H1 (cell line): Measurements from ENCODE around the gene ZBTB7B. TPM values are rescaled to one million over a fixed set of nuclear protein-coding genes. Genes with fewer than 3 reads are reported as not detected.

Source experiments
- CTCF ChIA-PET: fragments of 300-600 bp; sonication (Branson Sonifier 250); formaldehyde crosslinking; loops from one replicate; lab custom pipeline; 2021; ENCODE audit not compliant: partially characterized antibody; lab: Charles Lee
- POLR2A ChIA-PET: fragments of 300-600 bp; sonication (Branson Sonifier 250); formaldehyde crosslinking; loops from one replicate; lab custom pipeline; 2021; ENCODE audit warnings: inconsistent platforms; ENCODE audit not compliant: partially characterized antibody; lab: Charles Lee
- DNase-seq, 2 experiments: peaks; one replicate each; pipeline versions ENCODE4 v3.0.0 to v3.0.0-alpha.2; 2010 to 2022; ENCODE audit warnings: low spot score in 2 of 2, low read depth in 1 of 2, mixed read lengths in 1 of 2
- FAIRE-seq: peaks from 2 replicates; lab custom pipeline; 2011; peaks lifted over from hg19 to GRCh38; lab: Jason Lieb, UNC
- H2AFZ ChIP-seq: 2 replicates; pipeline ENCODE4 v1.8.1; 2012; ENCODE audit warnings: low read length, inconsistent platforms
- H2AK5ac ChIP-seq: 2 replicates; pipeline ENCODE4 v1.6.1; 2013; ENCODE audit warnings: low read depth, low read length
- H2BK120ac ChIP-seq: replicated peaks from 2 replicates; pipeline ENCODE3; 2013; ENCODE audit warnings: low read depth, low read length, inconsistent platforms
- H2BK12ac ChIP-seq: 2 replicates; pipeline ENCODE4 v1.6.1; 2013; ENCODE audit warnings: low read depth, low read length
- H2BK15ac ChIP-seq: 2 replicates; pipeline ENCODE4 v1.6.1; 2013; ENCODE audit warnings: low read length
- H2BK20ac ChIP-seq: 2 replicates; pipeline ENCODE4 v1.6.1; 2013; ENCODE audit warnings: low read length
- H2BK5ac ChIP-seq: 2 replicates; pipeline ENCODE4 v1.6.1; 2013; ENCODE audit warnings: low read depth, low read length
- H3K14ac ChIP-seq: 2 replicates; pipeline ENCODE4 v1.6.1; 2013; ENCODE audit warnings: inconsistent platforms; ENCODE audit not compliant: insufficient read length
- H3K18ac ChIP-seq: 2 replicates; pipeline ENCODE4 v1.6.1; 2013; ENCODE audit warnings: low read length; ENCODE audit errors: extremely low read depth
- H3K23ac ChIP-seq: 2 replicates; pipeline ENCODE4 v1.6.1; 2013; ENCODE audit warnings: inconsistent platforms; ENCODE audit not compliant: insufficient read length
- H3K23me2 ChIP-seq: 2 replicates; pipeline ENCODE4 v1.6.1; 2013; ENCODE audit warnings: low read depth, low read length
- H3K27ac ChIP-seq: 2 replicates; pipeline ENCODE4 v1.6.1; 2011; ENCODE audit warnings: low read depth, low read length, inconsistent platforms
- H3K27me3 ChIP-seq, 4 experiments: replicated peaks in 1 of 4; 1 replicate in 1 of 4; 2 replicates in 3 of 4; pipeline versions ENCODE4 v1.6.1 to v1.8.1; 2011 to 2013; ENCODE audit warnings: low read length in 3 of 4, mild to moderate bottlenecking in 3 of 4, inconsistent platforms in 2 of 4, mixed read lengths in 2 of 4, moderate library complexity in 1 of 4; ENCODE audit not compliant: control insufficient read depth in 3 of 4, insufficient read depth in 3 of 4; ENCODE audit errors: extremely low read depth in 1 of 4
- H3K36me3 ChIP-seq, 4 experiments: 2 replicates each; pipeline versions ENCODE4 v1.6.1 to v1.8.1; 2011 to 2013; ENCODE audit warnings: mild to moderate bottlenecking in 4 of 4, low read length in 3 of 4, moderate library complexity in 2 of 4, control low read depth in 1 of 4, inconsistent platforms in 1 of 4; ENCODE audit not compliant: insufficient read depth in 4 of 4, control insufficient read depth in 2 of 4
- H3K4ac ChIP-seq: replicated peaks from 2 replicates; pipeline ENCODE3; 2013; ENCODE audit warnings: low read length, low read depth, mixed read lengths, inconsistent platforms; ENCODE audit not compliant: insufficient read length
- H3K4me1 ChIP-seq, 4 experiments: replicated peaks in 1 of 4; 1 replicate in 1 of 4; 2 replicates in 3 of 4; pipeline versions ENCODE4 v1.6.1 to v1.8.1; 2011 to 2013; ENCODE audit warnings: low read length in 3 of 4, inconsistent platforms in 2 of 4, mixed read lengths in 1 of 4; ENCODE audit not compliant: insufficient read depth in 4 of 4, control insufficient read depth in 3 of 4
- H3K4me2 ChIP-seq, 2 experiments: 2 replicates each; pipeline versions ENCODE4 v1.6.1 to v1.8.1; 2011 to 2013; ENCODE audit warnings: low read depth in 2 of 2, low read length in 2 of 2, control low read depth in 1 of 2, inconsistent platforms in 1 of 2, mild to moderate bottlenecking in 1 of 2; ENCODE audit not compliant: insufficient read depth in 1 of 2
- H3K4me3 ChIP-seq, 4 experiments: fragments of 200-600, 300-600 bp in 1 of 4; sonication (generic), shearing (Covaris generic), sonication (Bioruptor Twin) in 1 of 4; 2 replicates each; pipeline versions ENCODE4 v1.5.1 to v1.8.1; 2011 to 2016; ENCODE audit warnings: low read length in 4 of 4, low read depth in 3 of 4, control low read depth in 2 of 4, inconsistent platforms in 2 of 4, mild to moderate bottlenecking in 2 of 4, mixed read lengths in 1 of 4, moderate library complexity in 1 of 4; ENCODE audit not compliant: insufficient read depth in 2 of 4; ENCODE audit errors: extremely low read depth in 1 of 4
- H3K56ac ChIP-seq: replicated peaks from 2 replicates; pipeline ENCODE3; 2013; ENCODE audit warnings: low read depth, mild to moderate bottlenecking, mixed read lengths, low read length, inconsistent platforms; ENCODE audit not compliant: insufficient read length
- H3K79me1 ChIP-seq: 2 replicates; pipeline ENCODE4 v1.6.1; 2013; ENCODE audit warnings: low read depth, low read length, control low read depth
- H3K79me2 ChIP-seq, 2 experiments: 2 replicates each; pipeline versions ENCODE4 v1.6.1 to v1.8.1; 2012 to 2013; ENCODE audit warnings: low read length in 2 of 2, mild to moderate bottlenecking in 2 of 2, inconsistent platforms in 1 of 2; ENCODE audit not compliant: insufficient read depth in 2 of 2, control insufficient read depth in 1 of 2
- H3K9ac ChIP-seq, 4 experiments: replicated peaks in 1 of 4; 1 replicate in 1 of 4; 2 replicates in 3 of 4; pipeline versions ENCODE4 v1.6.1 to v1.8.1; 2011 to 2013; ENCODE audit warnings: low read depth in 3 of 4, low read length in 3 of 4, control low read depth in 2 of 4, mild to moderate bottlenecking in 2 of 4, moderate library complexity in 2 of 4, inconsistent platforms in 1 of 4; ENCODE audit errors: extremely low read depth in 1 of 4
- H3K9me3 ChIP-seq, 2 experiments: 2 replicates each; pipeline versions ENCODE4 v1.6.1 to v1.8.1; 2012 to 2013; ENCODE audit warnings: mild to moderate bottlenecking in 2 of 2, moderate library complexity in 2 of 2, control low read depth in 1 of 2, inconsistent platforms in 1 of 2, low read depth in 1 of 2, low read length in 1 of 2, mixed read lengths in 1 of 2; ENCODE audit not compliant: insufficient read depth in 2 of 2
- H4K20me1 ChIP-seq, 2 experiments: replicated peaks in 1 of 2; 2 replicates each; pipeline versions ENCODE3 to v1.8.1; 2011 to 2013; ENCODE audit warnings: inconsistent platforms in 2 of 2, low read length in 2 of 2, mild to moderate bottlenecking in 1 of 2; ENCODE audit not compliant: insufficient read depth in 2 of 2, control insufficient read depth in 1 of 2
- H4K5ac ChIP-seq: 2 replicates; pipeline ENCODE4 v1.6.1; 2013; ENCODE audit warnings: low read length, low read depth, mixed read lengths, inconsistent platforms; ENCODE audit not compliant: insufficient read length
- H4K8ac ChIP-seq: 2 replicates; pipeline ENCODE4 v1.8.0; 2013; ENCODE audit warnings: mild to moderate bottlenecking, moderate library complexity, low read length, inconsistent platforms; ENCODE audit not compliant: insufficient read depth; ENCODE audit errors: extremely low read depth
- H4K91ac ChIP-seq: replicated peaks from 2 replicates; pipeline ENCODE3; 2013; ENCODE audit warnings: low read length, mixed read lengths, inconsistent platforms; ENCODE audit not compliant: insufficient read length
- BACH1 ChIP-seq: IDR thresholded peaks from 2 replicates; pipeline ENCODE4 v1.6.1; 2012; ENCODE audit warnings: low read length, improper control_type of control experiment
- BCL11A ChIP-seq, 2 experiments: IDR thresholded peaks; one replicate each; pipeline ENCODE4 v1.6.1; 2011; ENCODE audit warnings: low read depth in 2 of 2, low read length in 2 of 2, mild to moderate bottlenecking in 2 of 2
- CTCF ChIP-seq, 3 experiments: IDR thresholded peaks; 1 replicate in 2 of 3; 2 replicates in 1 of 3; pipeline versions ENCODE4 v1.5.1 to v1.6.1; 2011; ENCODE audit warnings: low read length in 3 of 3, mild to moderate bottlenecking in 3 of 3, inconsistent platforms in 2 of 3, low read depth in 1 of 3, moderate library complexity in 1 of 3; ENCODE audit not compliant: insufficient read depth in 1 of 3; ENCODE audit errors: control extremely low read depth in 1 of 3
- E2F6 ChIP-seq: IDR thresholded peaks from 2 replicates; pipeline ENCODE4 v1.6.1; 2012; ENCODE audit warnings: inconsistent platforms
- EGR1 ChIP-seq: IDR thresholded peaks from 2 replicates; pipeline ENCODE4 v1.6.1; 2011; ENCODE audit warnings: low read depth, low read length, borderline replicate concordance
- RAD21 ChIP-seq, 2 experiments: IDR thresholded peaks in 1 of 2; conservative IDR thresholded peaks in 1 of 2; 2 replicates each; pipeline ENCODE4 v1.6.1; 2011; ENCODE audit warnings: low read depth in 2 of 2, low read length in 2 of 2, improper control_type of control experiment in 1 of 2, inconsistent platforms in 1 of 2, mild to moderate bottlenecking in 1 of 2, moderate library complexity in 1 of 2
- SRF ChIP-seq: IDR thresholded peaks from 2 replicates; pipeline ENCODE4 v1.6.1; 2011; ENCODE audit warnings: mild to moderate bottlenecking, low read depth, low read length, moderate library complexity
- WGBS, 2 experiments: shearing (Covaris generic) in 1 of 2; methylation state at CpG; one replicate each; pipeline versions ENCODE4 v1.1.6 to v1.1.7; 2013 to 2015; ENCODE audit warnings: low lambda C conversion rate in 2 of 2, mixed read lengths in 2 of 2, inconsistent platforms in 1 of 2, low coverage in 1 of 2, missing lambda C conversion rate in 1 of 2; ENCODE audit not compliant: insufficient replicate concordance in 2 of 2, insufficient coverage in 1 of 2, insufficient read length in 1 of 2; ENCODE audit errors: extremely low coverage in 1 of 2, missing lambda C conversion rate in 1 of 2; 5-methylcytosine and 5-hydroxymethylcytosine counted together
- polyA plus RNA-seq, 7 experiments: library from polyadenylated mRNA; depleted of rRNA in 3 of 7; stranded (reverse) in 5 of 7; unstranded in 2 of 7; fragments of >200 nt in 5 of 7; fragments of 200-250 nt in 2 of 7; gene quantifications; 1 replicate in 5 of 7; 2 replicates in 1 of 7; 4 replicates in 1 of 7; pipeline versions ENCODE4 v1.2.1 to v1.2.3, GENCODE V29; 2011 to 2013; ENCODE audit warnings: missing spikeins in 2 of 7, mixed read lengths in 2 of 7
- total RNA-seq: library from RNA; stranded (reverse); fragmentation: NEBNext Ultra II Directional; extraction: Animal tissue kit (Norgen Biotek cat#: 25700); gene quantifications from 2 replicates; pipeline ENCODE4 v1.2.1, GENCODE V29; 2021

The ZBTB7B gene
- total and polyA plus RNA-seq, 2 of the 8 experiments (the other 6 are each of a cell fraction or from before 2014, with no cell fraction given) = 24.5 to 36.9 TPM

- Histone ChIP-seq H3K23me2 (peaks cover 15% of the 10 kb centered on the region), H2BK20ac (0 out of 2 replicates have a peak overlapping the region, but pooled peaks have one; percentile 72), H4K91ac (peak overlapping the region; percentile 14), H2AK5ac (no peak overlapping the region), H2BK15ac (no peak overlapping the region), H3K9me3 (no peaks in the 10 kb centered on the region), H3K18ac (no peak overlapping the region; the same call in 1 of the 2 replicates), H4K8ac (peak overlapping the region; percentile 63; the same call in 1 of the 2 replicates), H4K20me1 (peaks cover 2 to 13% of the 10 kb centered on the region in 2 experiments), H2BK12ac (0 out of 2 replicates have a peak overlapping the region, but pooled peaks have one; percentile 29), H3K4me2 (peak overlapping the region; percentile 68 to 97), H3K56ac (peak overlapping the region; percentile 27), H3K4me1 (peaks cover 0 to 19% (median 6%) of the 10 kb centered on the region in 4 experiments; a peak in 5 of 7 replicates), H3K4ac (no peak overlapping the region), H3K14ac (no peak overlapping the region), H3K36me3 (peaks cover 0 to 6% (median under 1%) of the 10 kb centered on the region in 4 experiments; a peak in 5 of 8 replicates), H3K79me1 (no peaks in the 10 kb centered on the region), H3K27ac (no peak overlapping the region), H3K23ac (no peak overlapping the region), H2AFZ (no peak overlapping the region), H4K5ac (no peak overlapping the region), H3K79me2 (peaks cover 0 to 15% of the 10 kb centered on the region in 2 experiments; a peak in 2 of 4 replicates), H2BK5ac (no peak overlapping the region), H3K9ac (no peak overlapping the region), H2BK120ac (no peak overlapping the region), H3K27me3 (peaks cover 0 to 4% (median 1%) of the 10 kb centered on the region in 4 experiments; a peak in 2 of 7 replicates), H3K4me3 (peak overlapping the region; percentile 63 to 85 (median 82); a peak in 7 of 8 replicates)
- FAIRE-seq (no peak), DNase-seq (peak in 1 of 2 experiments; percentile 99)
- ChIA-PET CTCF (interaction anchor here (0.8 to 33.9 kb wide), 16 partner anchors 2 to 394 kb away, joined by 3 to 907 read pairs (median 7); partner anchors contain the start of genes ADAM15, EFNA3, EFNA4 and KRTCAP2), POLR2A (interaction anchor here (0.7 to 4.6 kb wide), 17 partner anchors 8 to 122 kb away, joined by 3 to 21 read pairs (median 4); partner anchors contain the start of genes ADAM15, EFNA3, KRTCAP2 and LENEP)
- WGBS, 2 experiments = 4% methylated on average over 18 of the region's 46 CpGs; no CpG with 5 or more reads in 1 of the 2 experiments
- TF ChIP-seq BACH1 (0 out of 2 replicates have a peak, but pooled peaks have one; percentile 17), E2F6 (peak; percentile 30; the same call in 1 of the 2 replicates), RAD21 (IDR thresholded peaks at IDR 0.05 in 1 of 2, conservative IDR thresholded peaks at IDR 0.05 in 1 of 2; ENCODE audit: low read depth in 2 of 2, low read length in 2 of 2) (peak; percentile 87 to 90), EGR1 (no peak), SRF (no peak), CTCF (IDR thresholded peaks at IDR 0.05; ENCODE audit: control extremely low read depth in 1 of 3, insufficient read depth in 1 of 3, low read depth in 1 of 3, low read length in 3 of 3) (peak in 2 of 3 experiments; percentile 83 to 98; a peak in 3 of 4 replicates), BCL11A (IDR thresholded peaks at IDR 0.05; ENCODE audit: low read depth in 2 of 2, low read length in 2 of 2) (no peak)
These were observed 60.3 kb downstream of the ZBTB7B start for GRCh38 chr1:155062702-155063411.
